ENCODE data around the gene CEBPB. TPM values are rescaled to one million over a fixed set of nuclear protein-coding genes. Genes with fewer than 3 reads are reported as not detected.

The CEBPB gene
- total RNA-seq, 1 donor from 2014 or later: 11.3 TPM

GRCh38 chr20:50229156-50229607 lies 38.6 kb downstream of the CEBPB start:
- Mint-ChIP-seq H3K4me3 (ENCODE audit: unreplicated experiment) (no peak overlapping the region), H3K4me1 (ENCODE audit: low read depth, unreplicated experiment) (no peaks in the 10 kb centered on the region), H3K36me3 (ENCODE audit: unreplicated experiment) (no peaks in the 10 kb centered on the region), H3K27me3 (ENCODE audit: unreplicated experiment) (peaks cover 2% of the 10 kb centered on the region), H3K27ac (ENCODE audit: unreplicated experiment) (no peak overlapping the region), H3K9me3 (ENCODE audit: unreplicated experiment) (peaks cover 6% of the 10 kb centered on the region)
- no peak for TF ChIP-seq CTCF (IDR thresholded peaks at IDR 0.05; ENCODE audit: partially characterized antibody, unreplicated experiment)
- DNase-seq: no peak

- Mint-ChIP-seq H3K4me1 (ENCODE audit: low read depth, unreplicated experiment) (no peaks in the 10 kb centered on the region), H3K27me3 (ENCODE audit: unreplicated experiment) (peaks cover 2% of the 10 kb centered on the region), H3K4me3 (ENCODE audit: unreplicated experiment) (no peak overlapping the region), H3K36me3 (ENCODE audit: unreplicated experiment) (no peaks in the 10 kb centered on the region), H3K27ac (ENCODE audit: unreplicated experiment) (no peak overlapping the region), H3K9me3 (ENCODE audit: unreplicated experiment) (peaks cover 6% of the 10 kb centered on the region)
- DNase-seq: no peak
- TF ChIP-seq CTCF (IDR thresholded peaks at IDR 0.05; ENCODE audit: partially characterized antibody, unreplicated experiment): no peak
Observed at GRCh38 chr20:50230184-50230583, 39.6 kb downstream of the CEBPB start.

GRCh38 chr20:50230871-50231560 lies 40.4 kb downstream of the CEBPB start:
- H3K27ac Mint-ChIP-seq (ENCODE audit: unreplicated experiment): no peak overlapping the region
- peaks cover 6% of the 10 kb centered on the region for H3K9me3 Mint-ChIP-seq (ENCODE audit: unreplicated experiment)
- peaks cover 2% of the 10 kb centered on the region for H3K27me3 Mint-ChIP-seq (ENCODE audit: unreplicated experiment)
- H3K4me1 Mint-ChIP-seq (ENCODE audit: low read depth, unreplicated experiment): no peaks in the 10 kb centered on the region
- no peaks in the 10 kb centered on the region for H3K36me3 Mint-ChIP-seq (ENCODE audit: unreplicated experiment)
- no peak for DNase-seq
- H3K4me3 Mint-ChIP-seq (ENCODE audit: unreplicated experiment): no peak overlapping the region
- no peak for TF ChIP-seq CTCF (IDR thresholded peaks at IDR 0.05; ENCODE audit: partially characterized antibody, unreplicated experiment)

GRCh38 chr20:50231854-50232253 lies 41.2 kb downstream of the CEBPB start:
- no peak for TF ChIP-seq CTCF (IDR thresholded peaks at IDR 0.05; ENCODE audit: partially characterized antibody, unreplicated experiment)
- Mint-ChIP-seq H3K36me3 (ENCODE audit: unreplicated experiment) (no peaks in the 10 kb centered on the region), H3K27ac (ENCODE audit: unreplicated experiment) (no peak overlapping the region), H3K4me1 (ENCODE audit: low read depth, unreplicated experiment) (no peaks in the 10 kb centered on the region), H3K4me3 (ENCODE audit: unreplicated experiment) (no peak overlapping the region), H3K9me3 (ENCODE audit: unreplicated experiment) (peaks cover 6% of the 10 kb centered on the region), H3K27me3 (ENCODE audit: unreplicated experiment) (peaks cover 2% of the 10 kb centered on the region)
- DNase-seq: no peak

- no peak for TF ChIP-seq CTCF (IDR thresholded peaks at IDR 0.05; ENCODE audit: partially characterized antibody, unreplicated experiment)
- no peak for DNase-seq
- H3K27me3 Mint-ChIP-seq (ENCODE audit: unreplicated experiment): peaks cover 2% of the 10 kb centered on the region
- no peaks in the 10 kb centered on the region for H3K4me1 Mint-ChIP-seq (ENCODE audit: low read depth, unreplicated experiment)
- H3K36me3 Mint-ChIP-seq (ENCODE audit: unreplicated experiment): no peaks in the 10 kb centered on the region
- H3K4me3 Mint-ChIP-seq (ENCODE audit: unreplicated experiment): no peak overlapping the region
- H3K9me3 Mint-ChIP-seq (ENCODE audit: unreplicated experiment): peaks cover 6% of the 10 kb centered on the region
- H3K27ac Mint-ChIP-seq (ENCODE audit: unreplicated experiment): no peak overlapping the region
Observed at GRCh38 chr20:50232651-50233324, 42.2 kb downstream of the CEBPB start.
